ENCODE results near the gene GABARAPL1. TPM values are rescaled to one million over a fixed set of nuclear protein-coding genes. Genes with fewer than 3 reads are reported as not detected.

GABARAPL1 gene
- total RNA-seq, 1 donor from 2014 or later = 119 TPM

GRCh38 chr12:10218021-10218420, 5.3 kb downstream of the GABARAPL1 start:
- peaks cover 44% of the 10 kb centered on the region for H4K20me1 ChIP-seq (ENCODE audit: insufficient read depth, low read length)
- H3K9me3 Mint-ChIP-seq (ENCODE audit: unreplicated experiment) = no peaks in the 10 kb centered on the region
- H3K36me3 ChIP-seq (ENCODE audit: insufficient read depth, low read length) = peaks cover 31% of the 10 kb centered on the region
- no peaks in the 10 kb centered on the region for H3K9me3 ChIP-seq (ENCODE audit: insufficient read depth, low read depth, low read length)
- no peak overlapping the region for H3K4me2 ChIP-seq (ENCODE audit: low read length)
- H3K4me1 ChIP-seq (ENCODE audit: insufficient read depth, low read length) = peaks cover 7% of the 10 kb centered on the region
- no peak overlapping the region for H3K4me3 ChIP-seq (ENCODE audit: insufficient read depth, low read depth, low read length)
- H3K9ac ChIP-seq (ENCODE audit: low read length) = no peak overlapping the region
- H3K4me1 Mint-ChIP-seq (ENCODE audit: low read depth, unreplicated experiment) = peaks cover 5% of the 10 kb centered on the region
- H2AFZ ChIP-seq (ENCODE audit: low read depth, low read length) = no peak overlapping the region
- no peak overlapping the region for H3K27ac Mint-ChIP-seq (ENCODE audit: unreplicated experiment)
- H3K27ac ChIP-seq (ENCODE audit: low read depth, low read length) = no peak overlapping the region
- H3K36me3 Mint-ChIP-seq (ENCODE audit: low read depth, unreplicated experiment) = peaks cover 27% of the 10 kb centered on the region
- no peak for TF ChIP-seq EZH2 (IDR thresholded peaks at IDR 0.05; ENCODE audit: insufficient read depth, low read length)
- TF ChIP-seq, protein P1, sequence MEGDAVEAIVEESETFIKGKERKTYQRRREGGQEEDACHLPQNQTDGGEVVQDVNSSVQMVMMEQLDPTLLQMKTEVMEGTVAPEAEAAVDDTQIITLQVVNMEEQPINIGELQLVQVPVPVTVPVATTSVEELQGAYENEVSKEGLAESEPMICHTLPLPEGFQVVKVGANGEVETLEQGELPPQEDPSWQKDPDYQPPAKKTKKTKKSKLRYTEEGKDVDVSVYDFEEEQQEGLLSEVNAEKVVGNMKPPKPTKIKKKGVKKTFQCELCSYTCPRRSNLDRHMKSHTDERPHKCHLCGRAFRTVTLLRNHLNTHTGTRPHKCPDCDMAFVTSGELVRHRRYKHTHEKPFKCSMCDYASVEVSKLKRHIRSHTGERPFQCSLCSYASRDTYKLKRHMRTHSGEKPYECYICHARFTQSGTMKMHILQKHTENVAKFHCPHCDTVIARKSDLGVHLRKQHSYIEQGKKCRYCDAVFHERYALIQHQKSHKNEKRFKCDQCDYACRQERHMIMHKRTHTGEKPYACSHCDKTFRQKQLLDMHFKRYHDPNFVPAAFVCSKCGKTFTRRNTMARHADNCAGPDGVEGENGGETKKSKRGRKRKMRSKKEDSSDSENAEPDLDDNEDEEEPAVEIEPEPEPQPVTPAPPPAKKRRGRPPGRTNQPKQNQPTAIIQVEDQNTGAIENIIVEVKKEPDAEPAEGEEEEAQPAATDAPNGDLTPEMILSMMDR (IDR thresholded peaks at IDR 0.05; ENCODE audit: insufficient read depth, low read depth, low read length) = no peak
- H3K79me2 ChIP-seq (ENCODE audit: insufficient read depth, low read length) = peaks cover 41% of the 10 kb centered on the region
- FAIRE-seq (no peak), DNase-seq (ENCODE audit: low read depth) (no peak)
- H3K4me3 Mint-ChIP-seq (ENCODE audit: unreplicated experiment) = no peak overlapping the region
- no peaks in the 10 kb centered on the region for H3K27me3 Mint-ChIP-seq (ENCODE audit: low read depth, unreplicated experiment)
- H3K27me3 ChIP-seq (ENCODE audit: insufficient read depth, low read length) = no peaks in the 10 kb centered on the region

- peaks cover 2% of the 10 kb centered on the region for H3K4me1 Mint-ChIP-seq (ENCODE audit: low read depth, unreplicated experiment)
- Histone ChIP-seq H3K27ac (ENCODE audit: low read depth, low read length) (no peak overlapping the region), H4K20me1 (ENCODE audit: insufficient read depth, low read length) (peaks cover 39% of the 10 kb centered on the region), H3K4me3 (ENCODE audit: insufficient read depth, low read depth, low read length) (no peak overlapping the region), H3K9ac (ENCODE audit: low read length) (no peak overlapping the region), H3K36me3 (ENCODE audit: insufficient read depth, low read length) (peaks cover 45% of the 10 kb centered on the region), H3K4me2 (ENCODE audit: low read length) (no peak overlapping the region), H3K27me3 (ENCODE audit: insufficient read depth, low read length) (no peaks in the 10 kb centered on the region), H3K9me3 (ENCODE audit: insufficient read depth, low read depth, low read length) (no peaks in the 10 kb centered on the region), H3K79me2 (ENCODE audit: insufficient read depth, low read length) (peaks cover 25% of the 10 kb centered on the region), H2AFZ (ENCODE audit: low read depth, low read length) (no peak overlapping the region), H3K4me1 (ENCODE audit: insufficient read depth, low read length) (no peaks in the 10 kb centered on the region)
- no peak for FAIRE-seq
- no peak overlapping the region for H3K4me3 Mint-ChIP-seq (ENCODE audit: unreplicated experiment)
- TF ChIP-seq, protein P1 (IDR thresholded peaks at IDR 0.05; ENCODE audit: insufficient read depth, low read depth, low read length) = no peak
- TF ChIP-seq EZH2 (IDR thresholded peaks at IDR 0.05; ENCODE audit: insufficient read depth, low read length) = no peak
- peaks cover 43% of the 10 kb centered on the region for H3K36me3 Mint-ChIP-seq (ENCODE audit: low read depth, unreplicated experiment)
- peak; percentile 69 for DNase-seq (ENCODE audit: low read depth)
- no peak overlapping the region for H3K27ac Mint-ChIP-seq (ENCODE audit: unreplicated experiment)
- H3K27me3 Mint-ChIP-seq (ENCODE audit: low read depth, unreplicated experiment) = no peaks in the 10 kb centered on the region
- H3K9me3 Mint-ChIP-seq (ENCODE audit: unreplicated experiment) = no peaks in the 10 kb centered on the region
These were observed 7.9 kb downstream of the GABARAPL1 start for GRCh38 chr12:10220398-10221077.

DNA sequence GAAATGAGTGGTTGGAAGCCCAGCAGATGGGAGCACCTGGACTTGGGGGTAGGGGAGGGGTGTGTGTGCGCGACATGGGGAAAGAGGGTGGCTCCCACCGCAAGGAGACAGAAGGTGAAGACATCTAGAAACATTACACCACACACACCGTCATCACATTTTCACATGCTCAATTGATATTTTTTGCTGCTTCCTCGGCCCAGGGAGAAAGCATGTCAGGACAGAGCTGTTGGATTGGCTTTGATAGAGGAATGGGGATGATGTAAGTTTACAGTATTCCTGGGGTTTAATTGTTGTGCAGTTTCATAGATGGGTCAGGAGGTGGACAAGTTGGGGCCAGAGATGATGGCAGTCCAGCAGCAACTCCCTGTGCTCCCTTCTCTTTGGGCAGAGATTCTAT, 9.2 kb downstream of the GABARAPL1 start:
- Histone ChIP-seq H2AFZ (ENCODE audit: low read depth, low read length) (no peak overlapping the region), H3K9me3 (ENCODE audit: insufficient read depth, low read depth, low read length) (no peaks in the 10 kb centered on the region), H3K27ac (ENCODE audit: low read depth, low read length) (no peak overlapping the region), H3K9ac (ENCODE audit: low read length) (no peak overlapping the region), H3K4me3 (ENCODE audit: insufficient read depth, low read depth, low read length) (no peak overlapping the region), H3K36me3 (ENCODE audit: insufficient read depth, low read length) (peaks cover 45% of the 10 kb centered on the region), H3K4me1 (ENCODE audit: insufficient read depth, low read length) (no peaks in the 10 kb centered on the region), H3K4me2 (ENCODE audit: low read length) (no peak overlapping the region), H3K79me2 (ENCODE audit: insufficient read depth, low read length) (peaks cover 12% of the 10 kb centered on the region), H3K27me3 (ENCODE audit: insufficient read depth, low read length) (no peaks in the 10 kb centered on the region), H4K20me1 (ENCODE audit: insufficient read depth, low read length) (peaks cover 36% of the 10 kb centered on the region)
- TF ChIP-seq, protein P1 (IDR thresholded peaks at IDR 0.05; ENCODE audit: insufficient read depth, low read depth, low read length) = no peak
- no peak for TF ChIP-seq EZH2 (IDR thresholded peaks at IDR 0.05; ENCODE audit: insufficient read depth, low read length)
- H3K27me3 Mint-ChIP-seq (ENCODE audit: low read depth, unreplicated experiment) = no peaks in the 10 kb centered on the region
- H3K4me1 Mint-ChIP-seq (ENCODE audit: low read depth, unreplicated experiment) = peaks cover 2% of the 10 kb centered on the region
- H3K36me3 Mint-ChIP-seq (ENCODE audit: low read depth, unreplicated experiment) = peaks cover 43% of the 10 kb centered on the region
- H3K27ac Mint-ChIP-seq (ENCODE audit: unreplicated experiment) = no peak overlapping the region
- FAIRE-seq (no peak), DNase-seq (ENCODE audit: low read depth) (no peak)
- H3K4me3 Mint-ChIP-seq (ENCODE audit: unreplicated experiment) = no peak overlapping the region
- no peaks in the 10 kb centered on the region for H3K9me3 Mint-ChIP-seq (ENCODE audit: unreplicated experiment)
